Measurements from ENCODE around the gene CAPN9.

Gene CAPN9

DNA sequence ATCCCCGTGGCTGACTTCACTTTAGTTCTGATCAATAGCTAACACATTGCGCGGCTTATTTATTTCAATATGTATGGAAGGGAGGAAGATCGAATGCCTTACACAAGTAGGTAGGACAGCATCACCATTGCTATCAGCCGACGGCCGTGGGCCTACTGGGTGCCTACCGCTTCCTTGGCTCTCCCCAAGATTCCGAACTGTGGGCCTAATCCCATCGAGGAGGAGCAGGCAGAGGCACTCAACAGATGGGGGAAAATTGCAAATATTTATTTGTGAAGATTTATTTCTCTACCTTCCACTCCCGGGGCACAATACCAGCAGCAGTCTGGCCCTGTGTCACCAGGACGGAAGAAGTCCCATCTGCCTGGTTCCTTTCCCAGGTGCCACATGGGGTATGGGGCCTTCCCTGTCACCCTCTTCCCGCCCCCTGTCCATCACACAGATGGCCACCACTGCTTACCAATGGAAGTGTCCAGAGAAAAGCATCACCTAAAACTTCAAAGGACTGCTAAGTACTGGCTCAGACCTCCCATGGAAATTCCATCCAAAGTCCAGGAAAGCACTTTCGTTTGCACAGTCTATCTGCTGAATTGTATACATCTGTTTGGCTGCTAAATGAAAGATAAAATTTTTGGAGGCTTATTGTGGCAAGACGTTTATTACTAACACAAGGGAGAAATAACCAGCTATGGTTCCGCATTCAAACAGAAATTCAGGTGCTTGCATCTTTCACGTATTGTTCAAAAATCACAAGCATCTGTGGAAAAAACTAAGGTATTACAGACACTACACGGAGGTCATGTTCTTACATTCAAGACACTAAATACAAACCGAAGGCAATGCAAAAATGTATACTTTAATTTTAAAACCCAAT, 45.1 kb upstream of the CAPN9 start:
- no peak for TF ChIP-seq MYC (IDR thresholded peaks at IDR 0.05; ENCODE audit: low read depth, low read length)
- H3K4me3 ChIP-seq (ENCODE audit: low read depth, low read length) = no peak overlapping the region
- DNase-seq (ENCODE audit: low read depth) = no peak

DNA sequence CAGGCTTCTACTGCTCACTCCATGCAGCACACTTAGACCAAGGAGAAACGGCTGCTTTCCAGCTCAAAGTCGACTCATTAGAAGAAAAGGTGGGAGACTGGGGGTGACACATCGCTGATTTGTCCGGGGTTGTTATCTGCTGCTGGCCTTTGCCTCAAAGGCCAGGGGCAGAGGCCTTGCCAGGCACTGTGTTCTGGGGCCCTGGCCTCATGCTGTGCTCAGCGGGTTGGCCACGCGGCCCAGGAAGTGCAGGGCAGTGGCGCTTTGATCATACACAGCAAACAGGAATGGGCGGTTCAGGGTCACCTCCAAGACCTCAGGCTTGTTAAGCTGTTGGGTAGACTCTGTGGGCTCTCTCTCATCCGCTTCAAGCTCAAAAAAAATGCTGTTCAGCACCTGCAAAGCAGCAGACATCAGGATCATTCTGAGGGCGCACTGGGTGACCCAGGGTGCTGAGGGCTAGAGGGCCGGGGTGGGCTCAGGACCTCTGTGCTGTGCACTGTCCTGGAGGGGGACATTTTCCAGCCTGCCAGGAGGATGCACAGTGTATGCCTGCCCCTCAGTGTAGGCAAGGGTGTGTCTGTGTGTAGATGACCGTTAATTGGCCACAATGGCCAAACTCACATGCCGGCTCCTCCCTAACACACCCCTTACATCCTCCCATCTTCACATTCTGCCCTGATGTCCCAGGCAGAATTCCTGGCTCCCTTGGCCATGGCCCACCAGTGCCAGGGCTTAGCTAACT, 44.1 kb upstream of the CAPN9 start:
- no peak for DNase-seq (ENCODE audit: low read depth)
- TF ChIP-seq MYC (IDR thresholded peaks at IDR 0.05; ENCODE audit: low read depth, low read length) = no peak
- TF ChIP-seq, protein P1, sequence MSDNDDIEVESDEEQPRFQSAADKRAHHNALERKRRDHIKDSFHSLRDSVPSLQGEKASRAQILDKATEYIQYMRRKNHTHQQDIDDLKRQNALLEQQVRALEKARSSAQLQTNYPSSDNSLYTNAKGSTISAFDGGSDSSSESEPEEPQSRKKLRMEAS (IDR thresholded peaks at IDR 0.05; ENCODE audit: low read depth, low read length) = no peak
- TF ChIP-seq, protein P2, sequence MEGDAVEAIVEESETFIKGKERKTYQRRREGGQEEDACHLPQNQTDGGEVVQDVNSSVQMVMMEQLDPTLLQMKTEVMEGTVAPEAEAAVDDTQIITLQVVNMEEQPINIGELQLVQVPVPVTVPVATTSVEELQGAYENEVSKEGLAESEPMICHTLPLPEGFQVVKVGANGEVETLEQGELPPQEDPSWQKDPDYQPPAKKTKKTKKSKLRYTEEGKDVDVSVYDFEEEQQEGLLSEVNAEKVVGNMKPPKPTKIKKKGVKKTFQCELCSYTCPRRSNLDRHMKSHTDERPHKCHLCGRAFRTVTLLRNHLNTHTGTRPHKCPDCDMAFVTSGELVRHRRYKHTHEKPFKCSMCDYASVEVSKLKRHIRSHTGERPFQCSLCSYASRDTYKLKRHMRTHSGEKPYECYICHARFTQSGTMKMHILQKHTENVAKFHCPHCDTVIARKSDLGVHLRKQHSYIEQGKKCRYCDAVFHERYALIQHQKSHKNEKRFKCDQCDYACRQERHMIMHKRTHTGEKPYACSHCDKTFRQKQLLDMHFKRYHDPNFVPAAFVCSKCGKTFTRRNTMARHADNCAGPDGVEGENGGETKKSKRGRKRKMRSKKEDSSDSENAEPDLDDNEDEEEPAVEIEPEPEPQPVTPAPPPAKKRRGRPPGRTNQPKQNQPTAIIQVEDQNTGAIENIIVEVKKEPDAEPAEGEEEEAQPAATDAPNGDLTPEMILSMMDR (IDR thresholded peaks at IDR 0.05; ENCODE audit: low read depth, low read length) = no peak
- no peak for TF ChIP-seq POLR2A (IDR thresholded peaks at IDR 0.05; ENCODE audit: extremely low read depth, insufficient read length)

DNA sequence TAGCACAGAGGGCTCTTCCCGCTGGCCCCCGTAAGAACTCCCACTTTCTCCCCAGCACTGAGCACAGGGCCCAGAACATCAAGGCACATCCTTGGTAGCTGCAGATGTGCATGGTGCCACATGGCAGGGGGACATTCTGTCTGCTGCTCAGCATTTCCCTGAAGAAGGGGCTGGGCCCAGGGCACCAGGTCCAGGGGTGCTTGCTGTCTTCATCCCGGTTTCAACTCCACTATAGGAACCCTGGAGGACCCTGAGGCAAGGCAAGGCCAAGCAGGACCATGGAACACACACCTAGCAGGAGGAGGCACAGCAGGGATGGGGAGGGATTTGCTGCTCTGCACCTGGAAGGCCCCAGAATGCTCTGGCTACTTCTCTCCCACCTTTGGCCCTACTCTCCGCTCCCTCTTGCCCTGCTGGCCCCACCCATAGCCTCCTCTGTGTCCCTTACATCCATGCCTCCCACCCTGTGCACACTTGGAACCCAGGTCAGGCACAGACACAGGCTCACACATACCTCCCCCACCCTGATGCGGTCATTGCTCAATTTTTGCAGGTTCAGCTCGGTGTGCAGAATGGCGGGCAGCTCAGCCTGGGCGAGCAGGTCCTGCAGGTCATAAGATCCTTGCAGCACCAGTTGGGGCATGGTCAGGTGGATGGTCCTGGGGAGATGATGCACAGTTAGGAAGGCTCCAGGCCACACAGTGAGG, 43.4 kb upstream of the CAPN9 start:
- no peak for DNase-seq (ENCODE audit: low read depth)
- no peak overlapping the region for H3K4me3 ChIP-seq (ENCODE audit: low read depth, low read length)
- TF ChIP-seq, protein P2 (IDR thresholded peaks at IDR 0.05; ENCODE audit: low read depth, low read length) = no peak
- TF ChIP-seq, protein P1 (IDR thresholded peaks at IDR 0.05; ENCODE audit: low read depth, low read length) = no peak
- TF ChIP-seq MYC (IDR thresholded peaks at IDR 0.05; ENCODE audit: low read depth, low read length) = no peak
- TF ChIP-seq POLR2A (IDR thresholded peaks at IDR 0.05; ENCODE audit: extremely low read depth, insufficient read length) = no peak

More for the DNA sequence above, 44.1 kb upstream of the CAPN9 start:
- no peak overlapping the region for H3K4me3 ChIP-seq (ENCODE audit: low read depth, low read length)

DNA sequence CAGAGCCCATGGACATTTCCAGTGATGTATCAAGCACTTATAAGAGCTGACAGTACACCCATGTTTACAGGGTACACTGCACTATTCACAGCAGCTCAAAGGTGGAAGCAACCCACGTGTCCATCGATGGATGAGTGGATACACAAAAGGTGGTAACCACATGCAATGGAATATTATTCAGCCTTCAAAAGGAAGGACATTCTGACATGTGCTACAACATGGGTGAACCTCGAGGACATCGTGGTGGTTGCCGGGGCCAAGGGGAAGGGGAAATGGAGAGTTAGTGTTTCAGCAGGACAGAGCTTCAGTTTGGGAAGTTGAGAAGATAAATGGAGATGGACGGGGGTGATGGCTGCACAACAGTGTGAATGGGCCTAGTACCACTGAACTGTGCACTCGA, 42.4 kb upstream of the CAPN9 start:
- no peak for DNase-seq (ENCODE audit: low read depth)
- TF ChIP-seq, protein P2 (IDR thresholded peaks at IDR 0.05; ENCODE audit: low read depth, low read length) = no peak
- no peak for TF ChIP-seq MYC (IDR thresholded peaks at IDR 0.05; ENCODE audit: low read depth, low read length)
- no peak for TF ChIP-seq POLR2A (IDR thresholded peaks at IDR 0.05; ENCODE audit: extremely low read depth, insufficient read length)
- TF ChIP-seq, protein P1 (IDR thresholded peaks at IDR 0.05; ENCODE audit: low read depth, low read length) = no peak
- H3K4me3 ChIP-seq (ENCODE audit: low read depth, low read length) = no peak overlapping the region

DNA sequence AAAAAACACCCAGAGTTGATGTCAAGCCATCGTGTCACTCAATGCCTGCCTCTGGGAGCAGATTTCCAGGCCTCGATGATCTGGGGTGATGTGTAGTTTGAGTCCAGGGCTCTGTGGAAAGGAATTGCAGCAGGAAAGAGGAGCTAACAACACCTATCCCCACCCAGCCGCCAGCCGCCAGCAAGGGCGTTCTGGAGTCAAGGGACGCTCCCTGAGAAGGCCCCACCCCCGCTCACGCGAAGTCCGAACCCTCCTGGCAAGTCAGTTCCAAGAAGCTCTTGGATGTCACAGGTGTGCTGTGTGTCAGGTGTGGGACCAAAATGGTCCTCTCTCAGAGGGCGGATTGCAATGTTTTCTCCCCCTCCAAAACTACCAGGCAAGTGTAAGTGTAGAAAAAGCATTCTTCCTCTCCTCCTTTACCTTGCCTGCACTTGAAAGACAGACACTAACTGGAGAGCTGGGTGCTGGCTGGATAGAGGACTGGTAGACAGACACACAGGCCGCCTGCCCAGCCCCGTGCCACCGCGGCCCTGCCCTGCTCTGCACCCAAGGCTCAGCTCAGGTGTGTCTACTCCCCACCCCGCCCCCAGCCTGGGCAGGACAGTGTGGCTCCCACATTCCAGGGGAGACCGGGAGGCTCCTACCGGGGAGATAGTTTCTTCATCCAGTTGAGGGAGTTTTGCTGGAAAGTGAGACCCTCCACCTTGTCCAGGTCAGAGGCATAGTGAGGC, 41.7 kb upstream of the CAPN9 start:
- TF ChIP-seq, protein P2 (IDR thresholded peaks at IDR 0.05; ENCODE audit: low read depth, low read length) = no peak
- TF ChIP-seq POLR2A (IDR thresholded peaks at IDR 0.05; ENCODE audit: extremely low read depth, insufficient read length) (no peak), MYC (IDR thresholded peaks at IDR 0.05; ENCODE audit: low read depth, low read length) (no peak)
- TF ChIP-seq, protein P1 (IDR thresholded peaks at IDR 0.05; ENCODE audit: low read depth, low read length) = no peak
- H3K4me3 ChIP-seq (ENCODE audit: low read depth, low read length) = no peak overlapping the region
- no peak for DNase-seq (ENCODE audit: low read depth)

Data from NB4 (cell line).